Measurements from ENCODE around the gene PER1.

The PER1 gene, protein sequence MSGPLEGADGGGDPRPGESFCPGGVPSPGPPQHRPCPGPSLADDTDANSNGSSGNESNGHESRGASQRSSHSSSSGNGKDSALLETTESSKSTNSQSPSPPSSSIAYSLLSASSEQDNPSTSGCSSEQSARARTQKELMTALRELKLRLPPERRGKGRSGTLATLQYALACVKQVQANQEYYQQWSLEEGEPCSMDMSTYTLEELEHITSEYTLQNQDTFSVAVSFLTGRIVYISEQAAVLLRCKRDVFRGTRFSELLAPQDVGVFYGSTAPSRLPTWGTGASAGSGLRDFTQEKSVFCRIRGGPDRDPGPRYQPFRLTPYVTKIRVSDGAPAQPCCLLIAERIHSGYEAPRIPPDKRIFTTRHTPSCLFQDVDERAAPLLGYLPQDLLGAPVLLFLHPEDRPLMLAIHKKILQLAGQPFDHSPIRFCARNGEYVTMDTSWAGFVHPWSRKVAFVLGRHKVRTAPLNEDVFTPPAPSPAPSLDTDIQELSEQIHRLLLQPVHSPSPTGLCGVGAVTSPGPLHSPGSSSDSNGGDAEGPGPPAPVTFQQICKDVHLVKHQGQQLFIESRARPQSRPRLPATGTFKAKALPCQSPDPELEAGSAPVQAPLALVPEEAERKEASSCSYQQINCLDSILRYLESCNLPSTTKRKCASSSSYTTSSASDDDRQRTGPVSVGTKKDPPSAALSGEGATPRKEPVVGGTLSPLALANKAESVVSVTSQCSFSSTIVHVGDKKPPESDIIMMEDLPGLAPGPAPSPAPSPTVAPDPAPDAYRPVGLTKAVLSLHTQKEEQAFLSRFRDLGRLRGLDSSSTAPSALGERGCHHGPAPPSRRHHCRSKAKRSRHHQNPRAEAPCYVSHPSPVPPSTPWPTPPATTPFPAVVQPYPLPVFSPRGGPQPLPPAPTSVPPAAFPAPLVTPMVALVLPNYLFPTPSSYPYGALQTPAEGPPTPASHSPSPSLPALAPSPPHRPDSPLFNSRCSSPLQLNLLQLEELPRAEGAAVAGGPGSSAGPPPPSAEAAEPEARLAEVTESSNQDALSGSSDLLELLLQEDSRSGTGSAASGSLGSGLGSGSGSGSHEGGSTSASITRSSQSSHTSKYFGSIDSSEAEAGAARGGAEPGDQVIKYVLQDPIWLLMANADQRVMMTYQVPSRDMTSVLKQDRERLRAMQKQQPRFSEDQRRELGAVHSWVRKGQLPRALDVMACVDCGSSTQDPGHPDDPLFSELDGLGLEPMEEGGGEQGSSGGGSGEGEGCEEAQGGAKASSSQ (N-terminal part only)

DNA sequence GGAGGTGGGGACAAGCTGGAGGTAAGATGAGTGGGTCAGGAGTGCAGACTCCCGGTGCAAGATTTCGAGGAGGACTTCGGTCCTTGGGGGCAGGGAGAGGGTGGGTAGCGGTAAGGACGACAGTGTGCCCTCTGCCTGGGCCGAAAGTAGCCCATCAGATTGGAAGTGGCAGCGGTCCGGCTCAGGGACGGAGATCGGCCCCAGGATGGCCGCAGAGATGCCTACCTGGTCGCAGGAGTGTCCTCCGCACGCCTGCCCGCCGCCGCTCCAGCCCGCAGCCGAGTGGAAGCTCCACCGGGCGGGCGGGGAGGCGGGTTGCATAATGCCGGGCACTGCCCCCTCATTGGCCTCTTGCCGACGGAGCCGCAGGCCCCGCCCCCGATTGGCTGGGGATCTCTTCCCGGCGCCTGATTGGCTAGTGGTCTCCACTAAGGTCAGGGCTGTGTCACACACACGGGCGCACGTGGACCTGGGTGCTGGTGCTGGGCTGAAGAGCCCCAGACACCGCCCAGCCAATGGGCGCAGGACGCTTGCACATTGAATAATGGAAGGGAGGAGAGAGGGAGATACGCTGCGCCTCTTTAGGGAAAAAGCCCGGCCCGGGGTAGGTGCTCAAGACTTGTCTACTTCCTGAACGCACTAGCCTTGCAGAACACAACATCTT is at the start of gene PER1:
PER1 (minus strand) TSS at position 293 of the 664 bp plus-strand sequence. CDS start 1,698 bp downstream, outside the sequence.
- FAIRE-seq: no peak

DNA sequence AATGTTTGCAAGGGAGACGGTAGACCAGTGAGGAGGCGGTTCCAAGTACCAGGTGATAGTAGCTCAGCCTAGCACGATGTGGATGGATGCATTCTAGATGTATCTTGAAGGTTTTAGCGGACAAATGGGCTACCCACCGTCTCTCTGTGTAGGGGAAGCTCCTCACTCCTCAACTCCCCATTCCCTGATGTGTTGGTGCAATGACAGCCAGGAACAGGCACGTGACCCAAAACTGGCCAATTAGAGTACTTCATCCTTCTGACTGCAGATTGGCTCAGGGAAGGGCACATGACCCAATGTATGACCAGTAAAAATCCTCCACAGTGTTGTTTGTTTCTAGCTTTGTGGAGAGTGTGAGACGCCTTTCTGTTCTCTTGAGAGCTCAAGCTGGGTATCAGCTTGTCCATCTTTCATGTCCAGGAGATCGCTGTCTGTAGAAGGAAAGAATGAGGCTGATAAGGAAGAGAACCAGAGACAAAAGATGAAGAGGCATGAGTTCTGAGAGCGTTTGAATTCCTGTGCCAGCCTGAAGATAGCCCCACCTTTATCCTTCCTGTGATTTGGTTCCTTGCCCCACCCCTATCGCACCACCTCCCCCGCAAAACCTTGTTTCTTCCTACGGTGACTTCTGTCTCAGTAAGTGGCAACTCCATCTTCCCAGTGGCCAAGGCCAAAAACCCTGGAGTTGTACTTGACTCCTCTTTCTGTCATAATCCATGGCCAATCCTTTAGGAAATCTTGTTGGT is 40.0 kb upstream of the PER1 start:
- FAIRE-seq: no peak

DNA sequence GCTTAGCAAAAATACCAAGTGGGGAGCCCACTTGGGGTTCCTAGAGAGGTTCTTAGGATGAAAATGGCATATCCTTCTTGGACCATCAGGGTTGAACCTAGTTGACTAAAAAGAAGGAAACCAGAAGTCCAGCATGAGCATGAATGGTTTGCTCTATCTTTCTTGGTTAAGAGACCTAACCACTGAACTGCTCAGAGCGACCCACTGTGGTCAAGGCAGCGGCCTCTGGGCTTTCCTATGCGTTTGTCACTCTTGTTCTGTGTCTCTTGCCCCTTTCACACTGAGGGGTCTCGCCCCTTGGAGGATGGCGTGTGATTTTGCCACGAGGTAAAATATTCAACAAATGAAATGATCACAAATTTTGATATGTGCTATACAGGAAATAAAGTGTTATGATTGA is 38.3 kb upstream of the PER1 start:
- no peak for FAIRE-seq

DNA sequence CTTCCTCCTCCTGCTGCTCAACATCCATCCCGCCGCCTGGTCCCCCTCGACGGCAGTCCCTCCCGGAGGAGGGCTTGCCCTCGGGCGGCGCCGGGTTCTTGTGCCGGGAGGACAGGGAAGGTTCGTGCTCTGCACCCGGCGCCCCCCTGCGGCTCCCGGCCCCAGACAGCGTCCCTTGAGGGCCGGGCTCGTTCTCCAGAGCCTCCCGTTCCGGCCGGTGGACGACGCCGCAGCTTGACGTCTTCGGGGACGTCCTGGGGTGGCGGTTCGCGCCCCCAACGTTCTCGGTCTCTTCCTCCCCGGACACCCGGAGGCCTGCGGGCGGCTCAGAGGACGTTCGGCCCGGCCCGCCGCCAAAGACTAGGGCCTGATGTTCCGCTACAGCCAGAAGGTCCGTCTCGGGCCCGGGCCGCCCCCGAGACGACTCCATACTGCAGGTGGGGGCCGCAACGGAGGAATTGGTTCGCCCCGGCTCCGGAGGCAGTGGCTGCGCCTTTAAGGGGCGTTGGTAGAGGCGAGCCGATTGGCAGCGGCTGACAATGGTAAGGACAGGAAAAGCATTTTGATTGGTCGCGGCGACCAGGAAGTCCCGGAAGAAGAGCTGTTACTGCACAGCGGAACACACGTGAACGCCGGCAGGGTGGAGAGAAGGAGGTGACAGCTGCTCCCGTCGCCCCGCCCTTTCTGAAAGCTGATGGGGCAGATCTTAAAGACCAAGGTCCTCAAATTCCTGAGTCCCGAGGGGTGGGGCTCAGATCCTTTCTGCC is 37.7 kb upstream of the PER1 start, which contains the start of gene BORCS6:
BORCS6 (minus strand) TSS at position 470 of the 767 bp plus-strand sequence; CDS start at position 430, 40 bp downstream.
- FAIRE-seq: no peak

DNA sequence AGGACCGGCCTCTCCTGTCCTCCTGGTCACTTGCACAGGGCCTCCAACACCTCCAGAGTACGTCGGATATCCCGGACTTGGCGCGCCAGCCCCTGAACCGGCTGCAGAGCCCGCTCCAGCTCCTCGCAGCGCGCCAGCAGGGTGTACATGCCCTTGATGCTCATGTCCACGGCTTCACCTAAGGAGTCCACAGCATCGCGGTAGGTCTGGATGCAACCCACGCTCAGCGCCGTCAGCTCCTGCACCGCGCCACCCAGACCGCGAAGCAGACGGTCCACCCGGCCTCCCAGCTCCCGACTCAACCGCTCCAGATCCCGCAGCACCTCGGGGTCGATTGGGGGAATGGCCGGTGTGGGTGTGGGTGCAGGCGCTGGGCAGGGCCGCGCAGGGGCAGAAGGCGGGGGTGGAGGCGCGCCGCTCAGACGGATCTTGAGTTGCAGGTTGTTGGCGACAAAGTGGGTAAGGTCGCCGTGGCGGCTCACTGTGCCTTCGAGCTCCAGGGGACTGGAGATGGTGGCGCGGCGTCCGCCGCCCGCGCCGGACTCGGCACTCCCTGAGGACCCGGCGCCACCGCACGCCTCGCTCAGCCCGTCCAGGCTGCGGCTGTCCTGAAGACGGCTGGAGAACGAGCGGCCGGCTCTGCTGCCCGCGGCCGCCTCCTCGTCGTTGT is 37.0 kb upstream of the PER1 start:
- no peak for FAIRE-seq

DNA sequence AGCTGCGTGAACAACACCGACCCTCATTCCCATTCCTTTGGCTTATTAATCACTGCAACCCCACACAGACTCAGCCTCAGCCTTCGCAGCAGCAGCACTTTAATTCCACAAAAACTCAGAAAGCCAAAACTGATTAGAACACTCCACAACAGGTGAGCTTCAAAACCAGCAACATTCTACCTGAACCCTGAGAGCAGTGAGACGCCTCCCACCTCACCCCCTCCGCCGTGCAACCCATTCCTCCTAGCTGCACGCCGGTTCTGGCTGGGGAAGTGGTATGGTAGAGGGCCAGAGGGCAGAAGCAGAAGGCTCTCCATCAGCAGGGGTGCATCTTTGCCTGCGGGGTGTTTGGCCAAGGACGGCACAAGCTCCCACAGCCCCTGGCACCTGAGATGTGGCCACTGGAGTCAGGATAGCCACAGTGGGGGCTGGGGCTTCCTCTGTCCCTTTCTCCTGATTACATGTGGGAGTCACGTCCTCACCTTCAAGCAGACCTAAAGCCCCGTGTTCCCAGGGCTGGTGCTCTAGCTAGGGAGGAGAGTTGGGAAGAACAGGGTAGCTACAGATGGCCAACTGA is 36.1 kb upstream of the PER1 start:
- no peak for FAIRE-seq

DNA sequence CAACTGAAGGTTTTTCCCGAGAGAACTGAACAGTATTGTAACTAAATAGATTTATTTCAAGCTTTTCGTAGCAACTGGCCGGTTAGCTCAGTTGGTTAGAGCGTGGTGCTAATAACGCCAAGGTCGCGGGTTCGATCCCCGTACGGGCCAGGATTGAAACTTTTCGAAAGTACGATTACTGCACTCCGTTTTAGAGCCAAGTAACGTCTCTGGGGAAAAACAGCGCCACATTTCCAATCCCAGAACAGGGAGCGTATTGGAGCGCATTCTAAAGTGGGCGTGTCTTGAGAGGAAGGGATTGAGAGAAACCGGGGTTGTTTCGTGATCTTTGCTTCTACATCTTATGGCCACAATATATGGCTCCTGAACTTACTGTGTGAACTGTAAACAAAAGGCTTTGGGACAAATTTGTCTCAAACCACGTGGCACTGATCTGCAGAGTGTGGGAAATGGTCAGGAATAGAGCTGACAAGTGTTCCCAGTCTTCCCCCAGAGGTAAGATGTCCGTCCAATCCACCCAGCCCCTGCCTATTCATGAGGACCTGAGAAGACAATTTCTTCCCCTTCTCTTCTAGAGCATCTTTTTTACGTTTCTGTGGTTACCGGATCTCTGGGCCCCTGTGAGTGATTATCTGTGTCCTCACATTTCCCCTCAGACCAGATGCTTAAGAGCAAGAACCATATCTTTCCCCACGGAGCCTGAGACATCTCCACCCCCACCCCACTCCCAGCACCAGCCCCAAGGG is 35.5 kb upstream of the PER1 start:
- FAIRE-seq: no peak

DNA sequence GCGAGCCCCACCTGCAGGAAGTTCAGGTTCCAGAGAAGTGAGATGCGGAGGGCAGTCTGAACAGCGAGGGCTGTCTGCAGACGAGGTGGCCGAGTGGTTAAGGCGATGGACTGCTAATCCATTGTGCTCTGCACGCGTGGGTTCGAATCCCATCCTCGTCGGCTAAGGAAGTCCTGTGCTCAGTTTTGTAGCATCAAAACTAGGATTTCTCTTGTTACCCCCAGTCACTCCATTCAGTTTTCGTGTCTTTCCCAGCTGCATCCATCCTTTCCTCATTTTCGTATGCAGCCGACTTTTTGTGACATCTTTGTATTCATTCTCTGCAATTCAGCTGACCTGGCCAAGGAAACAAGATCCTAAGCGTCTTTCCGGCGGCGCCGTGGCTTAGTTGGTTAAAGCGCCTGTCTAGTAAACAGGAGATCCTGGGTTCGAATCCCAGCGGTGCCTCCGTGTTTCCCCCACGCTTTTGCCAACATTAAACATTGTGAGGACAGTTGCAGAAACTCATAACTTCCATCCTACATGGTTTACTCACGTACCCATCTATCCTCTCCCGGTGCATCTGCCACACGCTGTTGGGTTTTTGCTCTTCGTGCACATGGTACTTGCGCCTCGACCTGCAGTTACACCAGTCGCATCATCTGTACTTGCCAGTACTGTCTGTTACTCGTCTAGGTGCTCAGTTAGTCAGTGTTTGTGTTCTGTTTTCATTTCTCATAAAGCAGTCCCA is 34.7 kb upstream of the PER1 start:
- no peak for FAIRE-seq

DNA sequence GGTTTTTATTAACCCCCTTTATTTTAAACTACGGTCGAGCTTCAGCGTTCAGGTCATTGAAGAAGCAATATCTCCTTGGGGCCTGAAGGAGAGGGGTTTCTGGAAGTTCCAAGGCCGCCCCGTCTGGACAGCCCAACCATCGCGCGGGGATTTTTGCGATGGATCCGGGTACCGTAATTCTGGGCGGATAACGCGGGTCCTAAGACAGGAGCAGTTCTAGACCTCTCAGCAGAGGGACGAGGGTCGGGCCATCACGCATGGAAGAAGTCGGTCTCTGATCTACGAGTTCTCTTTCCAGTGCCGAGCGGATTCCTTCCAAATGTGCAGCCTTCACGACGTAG is 34.2 kb upstream of the PER1 start:
- FAIRE-seq: no peak

DNA sequence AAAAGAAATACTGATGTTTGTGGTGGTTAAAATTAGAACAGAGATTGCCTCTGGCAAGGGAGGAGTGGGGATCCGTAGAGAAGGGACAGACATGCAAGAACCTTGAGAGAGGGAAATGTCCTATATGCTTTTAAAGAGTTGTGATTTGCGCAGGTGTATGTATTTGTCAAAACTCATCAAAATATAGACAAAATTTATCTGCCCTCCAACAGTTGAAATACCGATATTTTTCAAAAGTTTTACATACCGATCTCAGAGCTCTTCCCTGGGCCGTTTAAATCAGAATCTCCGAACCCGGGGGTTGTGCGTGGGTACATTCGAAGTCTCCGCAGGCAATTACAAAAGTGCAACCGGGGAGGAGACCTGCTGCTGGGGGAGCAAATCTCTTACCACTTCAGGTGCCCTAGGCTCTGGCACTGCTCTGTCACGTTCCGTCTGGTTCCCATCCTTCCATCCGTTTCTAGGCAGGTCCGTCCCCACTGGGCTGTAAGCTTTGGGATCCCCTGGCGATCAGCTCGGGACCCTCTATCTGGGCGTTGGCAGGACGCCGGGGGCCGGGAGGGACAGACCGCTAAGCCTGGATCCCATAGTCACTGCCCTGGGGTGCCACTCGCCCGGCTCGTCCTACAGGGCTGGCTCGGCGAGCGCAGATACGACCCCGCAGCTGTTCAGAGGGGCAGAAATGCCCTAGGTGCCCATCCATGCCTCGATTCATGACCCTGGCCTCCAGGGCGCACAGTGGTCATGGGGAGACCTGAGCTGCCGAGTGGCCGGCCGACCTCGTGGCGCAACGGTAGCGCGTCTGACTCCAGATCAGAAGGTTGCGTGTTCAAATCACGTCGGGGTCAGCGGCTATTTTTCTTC is 33.6 kb upstream of the PER1 start:
- FAIRE-seq: no peak

DNA sequence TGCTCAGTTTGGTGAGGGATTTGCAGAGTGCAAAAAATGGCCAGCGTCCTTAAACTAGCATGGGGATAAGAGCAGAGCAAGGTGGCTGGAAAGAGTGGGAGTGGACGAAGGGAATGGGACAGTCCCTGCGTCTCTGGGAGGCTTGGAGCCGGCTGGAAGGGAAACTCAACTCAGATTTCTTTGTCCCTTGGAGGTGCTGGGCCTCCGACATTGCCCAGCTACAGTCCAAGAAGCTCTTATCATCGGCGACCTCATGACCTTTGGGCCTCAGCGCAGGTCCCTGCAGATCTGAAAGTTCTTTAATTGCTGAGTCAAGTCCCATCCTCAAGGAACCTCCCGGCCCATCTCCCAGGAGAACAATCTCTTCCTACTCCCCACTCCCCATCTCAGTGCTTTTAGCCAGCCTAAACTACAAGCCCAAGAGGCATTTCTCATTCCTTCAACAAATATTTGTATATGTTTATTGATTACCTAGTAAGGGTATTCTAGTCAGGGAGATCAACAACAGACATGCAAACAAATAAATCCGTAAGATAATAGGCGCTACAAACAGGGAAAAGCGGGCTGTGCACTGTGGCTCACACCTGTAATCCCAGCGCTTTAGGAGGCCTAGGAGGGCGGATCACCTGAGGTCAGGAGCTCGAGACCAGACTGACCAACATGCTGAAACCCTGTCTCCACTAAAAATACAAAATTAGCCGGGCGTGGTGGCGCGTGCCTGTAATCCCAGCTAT is 25.0 kb upstream of the PER1 start:
- FAIRE-seq: no peak

DNA sequence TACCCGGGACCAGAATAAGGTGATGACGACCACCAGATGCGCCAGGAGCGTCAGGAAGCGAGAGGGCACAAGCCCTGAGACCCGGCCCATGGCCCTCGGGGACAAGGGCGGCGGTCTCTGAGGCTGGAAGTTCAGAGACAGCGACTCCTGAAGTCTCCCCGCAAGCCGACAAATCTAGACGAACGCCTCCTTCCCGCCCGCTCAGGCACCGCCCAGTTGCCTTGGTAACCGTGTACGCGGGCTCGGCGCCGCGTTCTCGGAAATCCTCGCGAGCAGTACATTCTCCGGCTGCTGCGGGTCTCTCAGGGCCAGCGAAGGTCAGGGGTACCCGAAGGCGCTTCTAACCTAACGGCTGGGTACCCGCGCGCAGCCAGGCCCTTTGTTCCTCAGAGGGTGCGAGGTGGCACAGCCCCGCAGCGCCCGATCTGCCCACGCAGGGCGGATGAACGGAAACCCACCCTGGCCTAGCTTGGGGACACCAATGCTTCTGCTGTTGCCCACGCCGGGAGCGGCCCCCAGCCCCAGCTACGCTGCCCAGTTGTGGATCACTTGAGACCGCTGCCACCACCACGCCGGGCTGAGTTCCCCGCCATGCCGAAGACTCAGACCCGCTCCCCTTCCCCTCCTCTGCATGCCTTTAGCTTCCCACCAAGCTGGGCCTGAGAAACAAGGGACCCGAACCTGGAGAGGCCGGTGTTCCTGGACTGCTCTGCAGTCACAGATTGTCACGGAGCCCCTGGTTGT is 24.2 kb upstream of the PER1 start, which contains the start of gene TMEM107:
TMEM107 (minus strand) TSS at position 184 of the 744 bp plus-strand sequence; CDS start at position 90, 94 bp downstream.
- FAIRE-seq: no peak

DNA sequence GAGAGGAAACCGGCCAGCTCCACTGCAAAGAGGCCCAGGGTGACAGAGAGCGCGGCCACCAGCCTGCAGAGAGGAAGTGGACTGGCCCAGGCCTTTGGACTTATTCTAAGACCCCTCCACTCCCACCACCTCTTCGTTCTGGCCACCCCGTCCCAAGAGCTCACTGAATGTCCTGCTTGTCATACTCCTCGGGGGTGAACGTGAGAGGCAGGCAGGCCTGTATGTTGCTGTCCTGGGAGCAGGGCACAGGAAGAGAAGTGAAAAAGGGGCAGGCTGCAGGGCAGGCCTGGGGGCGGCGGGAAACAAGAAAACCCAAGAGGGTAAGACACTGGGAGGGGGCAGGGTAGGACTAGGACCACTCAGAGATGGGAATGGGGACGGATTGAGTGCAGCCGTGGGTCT is 23.6 kb upstream of the PER1 start:
- FAIRE-seq: no peak

DNA sequence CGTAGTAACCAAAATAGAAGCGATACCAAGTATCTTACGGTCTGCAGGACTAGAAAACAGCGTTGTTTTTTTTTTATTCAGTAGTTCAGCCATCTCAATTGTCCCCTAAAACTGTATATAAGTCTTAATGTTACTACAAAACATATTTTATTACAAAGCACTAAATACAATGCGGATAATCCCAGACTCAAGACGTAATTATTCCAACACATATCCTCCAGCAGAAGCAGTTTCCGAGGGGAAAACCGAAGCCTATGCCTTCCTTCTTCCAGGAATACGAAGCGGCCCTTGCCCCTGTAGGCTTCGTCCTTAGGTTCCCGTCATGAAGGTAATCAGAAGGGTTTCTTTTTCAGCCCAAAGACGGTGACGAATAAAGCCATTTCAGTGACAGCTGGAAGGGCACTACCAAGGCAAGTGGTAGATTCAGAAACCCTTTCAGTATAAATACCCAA is 21.7 kb upstream of the PER1 start:
- FAIRE-seq: no peak

DNA sequence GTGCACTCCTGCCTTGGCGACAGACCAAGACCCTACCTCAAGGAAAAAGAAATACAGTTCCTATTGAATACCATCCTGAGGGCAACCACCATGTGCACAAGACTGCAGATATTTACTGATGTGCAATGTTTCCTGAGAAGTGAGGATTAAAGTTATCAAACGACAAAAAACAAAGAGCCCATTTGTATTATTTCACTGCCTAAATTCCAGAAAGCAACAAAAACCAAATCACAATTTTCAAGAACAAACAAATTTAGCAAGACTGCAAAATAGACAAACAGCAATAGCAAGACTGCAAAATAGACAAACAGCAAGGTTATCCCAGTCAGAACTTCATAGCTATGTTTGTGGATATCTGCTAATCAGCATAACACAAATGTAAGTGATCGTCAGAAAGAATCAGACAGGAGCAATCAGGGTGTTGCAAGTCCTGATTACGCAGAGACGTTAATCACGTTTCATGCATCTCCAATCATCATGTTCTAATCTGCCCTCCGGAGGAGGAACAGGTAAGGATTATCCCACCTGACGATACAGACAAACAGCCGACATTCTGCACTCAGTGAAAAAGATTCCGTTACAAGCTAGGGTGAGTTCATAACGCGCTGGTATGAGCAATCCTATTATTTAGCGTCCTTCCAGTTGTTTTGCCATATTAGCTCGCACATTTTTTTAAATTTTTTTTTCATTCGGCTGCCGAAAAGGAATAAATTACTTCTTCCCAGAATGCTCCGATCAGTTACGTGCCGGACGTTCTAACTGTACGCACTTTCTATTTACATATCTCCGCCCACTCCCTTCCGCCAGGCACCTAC is 21.1 kb upstream of the PER1 start:
- no peak for FAIRE-seq
